Naive B cell (primary cell): ENCODE results near the gene CMIP. TPM values are rescaled to one million over a fixed set of nuclear protein-coding genes. Genes with fewer than 3 reads are reported as not detected.
"Not testable (repeated sequence)": the region's sequence is repeated elsewhere in the genome, so short reads cannot be mapped to it uniquely, and the experiment has no call there.

Experiments used
- ATAC-seq, 2 donors: fragments of 150-1000 bp; cut with Tn5 transposase; 2 replicates each; pipeline ENCODE4 v1.10.0; 2021; ENCODE audit warnings: low read depth in 2 of 2, mild to moderate bottlenecking in 2 of 2, moderate library complexity in 2 of 2
- DNase-seq: peaks from one replicate; pipeline ENCODE4 v3.0.0; 2022
- H3K27ac Mint-ChIP-seq, 6 donors: one replicate each; pipeline ENCODE4 v1.8.0; 2020 to 2022; ENCODE audit warnings: mild to moderate bottlenecking in 6 of 6, mixed read lengths in 6 of 6, moderate library complexity in 5 of 6, inconsistent platforms in 2 of 6
- H3K27me3 Mint-ChIP-seq, 3 donors: one replicate each; pipeline ENCODE4 v1.8.0; 2021 to 2022; ENCODE audit warnings: mixed read lengths in 3 of 3, mild to moderate bottlenecking in 1 of 3
- H3K36me3 Mint-ChIP-seq, 2 donors: one replicate each; pipeline ENCODE4 v1.8.0; 2020 to 2022; ENCODE audit warnings: mixed read lengths in 2 of 2, inconsistent platforms in 1 of 2, mild to moderate bottlenecking in 1 of 2
- H3K4me1 Mint-ChIP-seq, 3 donors: one replicate each; pipeline ENCODE4 v1.8.0; 2020 to 2022; ENCODE audit warnings: mixed read lengths in 3 of 3, inconsistent platforms in 1 of 3, mild to moderate bottlenecking in 1 of 3, moderate library complexity in 1 of 3
- H3K4me3 Mint-ChIP-seq, 8 donors: one replicate each; pipeline ENCODE4 v1.8.0; 2020 to 2022; ENCODE audit warnings: mild to moderate bottlenecking in 8 of 8, mixed read lengths in 8 of 8, moderate library complexity in 8 of 8, inconsistent platforms in 2 of 8
- H3K9me3 Mint-ChIP-seq, 7 donors: one replicate each; pipeline ENCODE4 v1.8.0; 2020 to 2022; ENCODE audit warnings: mixed read lengths in 7 of 7, mild to moderate bottlenecking in 5 of 7, inconsistent platforms in 2 of 7, moderate library complexity in 1 of 7
- polyA plus RNA-seq, 6 donors: library from polyadenylated mRNA; unstranded; fragments of 300-500 nt; fragmentation: Illumina TruSeq; gene quantifications; one replicate each; pipeline ENCODE4 v1.2.3, GENCODE V29; 2021; ENCODE audit warnings: low read depth in 6 of 6

CMIP gene
- polyA plus RNA-seq, 6 donors from 2014 or later: 0.61 to 2.5 (median 1.3) TPM

DNA sequence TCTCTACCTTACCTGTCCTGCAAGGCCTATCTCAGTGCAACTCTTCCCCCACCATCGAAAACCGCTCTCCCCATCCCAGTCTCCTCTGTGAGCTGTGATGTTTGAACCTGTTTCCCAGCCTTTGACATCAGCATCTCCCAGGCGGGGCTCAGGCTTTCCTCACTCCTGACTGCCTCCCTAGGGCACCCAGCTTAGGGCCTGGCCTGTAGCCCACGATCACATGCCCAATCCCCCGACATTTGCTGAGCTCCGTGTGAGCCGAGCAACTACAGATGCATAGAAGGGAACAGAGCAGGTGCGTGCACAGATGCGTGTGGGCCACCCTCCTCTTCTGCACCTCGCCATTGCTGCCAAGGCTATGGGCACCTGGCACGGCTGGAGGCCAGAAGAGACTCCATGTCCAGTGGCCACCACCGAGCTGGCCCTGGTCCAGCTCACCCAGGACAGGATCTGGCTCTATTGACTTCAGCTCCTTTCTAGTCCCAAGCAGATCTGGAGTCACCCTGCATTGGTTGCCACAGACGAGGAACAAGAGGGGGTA, 35.5 kb upstream of the CMIP start:
- Mint-ChIP-seq H3K27me3 (peaks cover 0 to 22% (median 10%) of the 10 kb centered on the region in 3 donors), H3K9me3 (no peaks in the 10 kb centered on the region), H3K4me3 (no peak overlapping the region), H3K36me3 (no peaks in the 10 kb centered on the region), H3K4me1 (peaks cover 4 to 10% (median 7%) of the 10 kb centered on the region in 3 donors), H3K27ac (peak overlapping the region in 1 of 6 donors; percentile 9)
- no peak for ATAC-seq
- DNase-seq: no peak

DNA sequence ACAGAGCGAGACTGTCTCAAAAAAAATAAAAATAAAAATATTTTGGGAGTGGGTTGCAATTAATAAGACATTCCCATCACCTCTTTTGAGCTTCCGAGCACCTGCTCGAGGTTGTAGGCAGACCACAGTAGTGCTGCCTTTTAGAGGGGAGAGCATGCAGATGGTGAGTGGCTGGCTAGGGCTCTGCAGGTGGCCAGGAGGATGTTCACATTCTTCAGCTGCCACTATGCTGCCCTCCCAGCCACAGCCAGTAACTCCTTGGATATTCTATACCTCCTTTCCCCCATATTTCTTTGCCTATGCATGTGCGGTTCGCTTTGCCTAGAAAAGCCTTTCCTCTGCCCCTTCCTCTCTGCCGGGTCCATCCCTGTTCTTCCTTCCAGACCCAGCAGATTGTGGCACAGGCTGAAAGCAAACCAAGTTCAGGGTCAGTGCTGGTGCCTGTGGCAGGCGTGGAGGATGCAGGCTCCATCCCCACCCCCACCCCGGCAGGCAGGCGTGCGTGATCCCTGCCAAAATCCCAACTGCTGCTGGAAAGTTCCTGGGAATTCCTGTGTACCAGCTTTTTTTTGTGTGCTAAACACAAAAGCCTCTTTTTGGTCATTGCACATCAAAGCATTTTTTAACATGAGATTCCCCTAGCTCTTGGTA, 33.8 kb upstream of the CMIP start:
- Mint-ChIP-seq H3K36me3 (no peaks in the 10 kb centered on the region), H3K27ac (no peak overlapping the region), H3K4me1 (peaks cover 4 to 8% (median 5%) of the 10 kb centered on the region in 3 donors), H3K4me3 (no peak overlapping the region), H3K9me3 (no peaks in the 10 kb centered on the region), H3K27me3 (peaks cover 0 to 22% (median 10%) of the 10 kb centered on the region in 3 donors)
- DNase-seq: no peak
- ATAC-seq: no peak

DNA sequence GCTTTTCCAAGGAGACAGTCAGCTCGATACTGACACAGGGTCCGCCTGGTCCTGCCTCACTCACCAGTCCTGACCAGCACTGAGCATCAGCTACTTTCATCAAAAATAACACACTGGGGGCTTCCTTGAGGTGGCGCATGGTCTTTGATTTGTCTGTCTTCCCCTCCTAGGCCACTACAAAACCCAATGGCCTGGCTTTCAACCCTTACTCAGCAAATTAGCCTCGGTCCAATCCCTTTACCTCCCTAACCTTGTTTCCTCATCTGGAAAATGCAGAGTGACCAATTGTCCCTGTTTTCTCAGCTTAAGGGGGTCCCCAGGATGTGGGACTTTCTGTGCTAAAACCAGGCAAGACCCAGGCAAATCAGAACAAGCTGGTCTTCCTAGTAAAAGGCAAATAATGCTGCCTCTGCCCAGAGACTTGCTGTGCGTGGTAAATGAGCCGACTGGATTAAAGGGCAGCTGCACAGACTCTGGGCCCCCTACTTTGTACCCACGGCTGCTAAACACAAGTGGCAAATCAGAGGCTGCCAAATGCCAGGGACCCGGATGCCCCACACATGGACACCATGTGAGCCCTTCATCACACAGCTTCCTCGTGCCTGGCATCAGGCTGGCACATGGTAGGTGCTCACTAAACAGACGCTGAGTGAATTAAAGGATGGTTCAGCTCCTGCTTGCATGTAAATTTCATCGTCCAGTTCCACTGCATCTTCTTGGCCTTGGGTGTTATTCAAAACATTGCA, 31.2 kb upstream of the CMIP start:
- peaks cover 0 to 18% (median 10%) of the 10 kb centered on the region in 3 donors for H3K27me3 Mint-ChIP-seq
- no peaks in the 10 kb centered on the region for H3K9me3 Mint-ChIP-seq
- no peak overlapping the region for H3K27ac Mint-ChIP-seq
- H3K4me3 Mint-ChIP-seq: no peak overlapping the region
- peaks cover 0 to 8% (median 4%) of the 10 kb centered on the region in 3 donors for H3K4me1 Mint-ChIP-seq
- no peaks in the 10 kb centered on the region for H3K36me3 Mint-ChIP-seq
- no peak for ATAC-seq
- DNase-seq: no peak

DNA sequence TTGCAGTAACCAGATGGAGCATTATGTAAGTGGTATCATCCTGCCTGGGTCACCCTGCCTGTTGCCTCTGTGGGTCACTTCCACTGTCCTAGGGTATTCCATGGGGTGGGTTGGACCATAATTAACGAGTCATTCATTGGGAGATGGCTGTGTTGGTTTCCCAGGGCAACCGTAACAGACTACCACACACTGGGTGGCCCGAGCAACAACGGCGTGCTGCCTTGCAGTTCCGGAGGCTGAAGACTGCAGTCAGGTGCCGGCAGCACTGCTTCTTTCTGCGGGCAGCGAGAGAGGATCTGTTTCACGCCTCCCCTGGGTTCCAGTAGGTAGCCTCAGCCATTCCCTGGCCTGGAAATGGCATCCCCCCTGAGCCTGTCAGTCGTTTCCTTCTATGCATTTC, 28.9 kb upstream of the CMIP start:
- H3K36me3 Mint-ChIP-seq: no peaks in the 10 kb centered on the region
- H3K4me1 Mint-ChIP-seq: peaks cover 0 to 10% (median 3%) of the 10 kb centered on the region in 3 donors
- H3K9me3 Mint-ChIP-seq: no peaks in the 10 kb centered on the region
- ATAC-seq (no peak), DNase-seq (no peak)
- no peak overlapping the region for H3K27ac Mint-ChIP-seq
- H3K27me3 Mint-ChIP-seq: peaks cover 0 to 3% (median 0%) of the 10 kb centered on the region in 3 donors
- H3K4me3 Mint-ChIP-seq: no peak overlapping the region

DNA sequence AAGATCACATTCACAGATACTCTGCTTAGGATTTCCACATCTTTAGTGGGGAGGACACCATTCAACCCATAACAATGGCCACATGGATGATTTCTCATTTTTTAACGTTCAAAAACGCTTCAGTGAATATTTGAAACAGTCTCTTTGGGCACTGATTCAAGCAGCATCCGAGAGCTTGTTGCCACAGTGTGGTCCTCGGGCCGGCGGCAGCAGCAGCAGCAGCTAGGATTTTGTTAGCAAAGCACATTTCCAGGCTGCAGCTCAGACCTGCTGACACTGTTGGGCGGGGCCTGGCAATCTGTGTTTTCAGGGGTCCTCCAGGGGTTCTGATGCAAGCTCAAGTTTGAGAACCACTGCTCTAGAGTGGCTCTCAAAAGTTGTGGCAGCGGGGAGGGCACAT, 27.9 kb upstream of the CMIP start:
- ATAC-seq (no peak), DNase-seq (no peak)
- no peak overlapping the region for H3K4me3 Mint-ChIP-seq
- no peaks in the 10 kb centered on the region for H3K27me3 Mint-ChIP-seq
- no peaks in the 10 kb centered on the region for H3K36me3 Mint-ChIP-seq
- no peaks in the 10 kb centered on the region for H3K9me3 Mint-ChIP-seq
- peaks cover 3 to 12% (median 12%) of the 10 kb centered on the region in 3 donors for H3K4me1 Mint-ChIP-seq
- no peak overlapping the region for H3K27ac Mint-ChIP-seq

DNA sequence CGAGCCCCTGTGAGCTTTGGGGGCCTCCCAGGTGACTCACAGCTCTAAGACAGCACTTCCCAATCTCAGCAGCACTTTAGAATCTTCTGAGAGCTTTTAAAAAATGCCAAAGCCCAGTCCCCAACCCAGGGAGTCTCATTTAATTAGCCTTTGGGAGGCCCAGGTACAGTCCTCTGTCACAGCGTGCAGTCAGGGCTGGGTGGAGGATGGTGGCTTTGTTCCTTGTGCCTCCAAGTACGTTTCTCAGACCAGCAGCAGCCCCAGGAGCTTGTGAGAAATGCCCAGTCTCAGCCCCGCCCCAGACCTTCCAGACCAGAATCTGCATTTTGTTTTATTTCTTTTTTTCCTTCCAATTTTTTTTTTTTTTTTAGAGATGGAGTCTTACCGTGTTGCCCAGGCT, 27.4 kb upstream of the CMIP start:
- Mint-ChIP-seq H3K9me3 (no peaks in the 10 kb centered on the region), H3K27ac (peak overlapping the region in 3 of 6 donors; percentile 30 to 52 (median 51)), H3K27me3 (no peaks in the 10 kb centered on the region), H3K4me3 (no peak overlapping the region), H3K36me3 (no peaks in the 10 kb centered on the region), H3K4me1 (peaks cover 3 to 12% (median 12%) of the 10 kb centered on the region in 3 donors)
- DNase-seq (no peak), ATAC-seq (no peak)

DNA sequence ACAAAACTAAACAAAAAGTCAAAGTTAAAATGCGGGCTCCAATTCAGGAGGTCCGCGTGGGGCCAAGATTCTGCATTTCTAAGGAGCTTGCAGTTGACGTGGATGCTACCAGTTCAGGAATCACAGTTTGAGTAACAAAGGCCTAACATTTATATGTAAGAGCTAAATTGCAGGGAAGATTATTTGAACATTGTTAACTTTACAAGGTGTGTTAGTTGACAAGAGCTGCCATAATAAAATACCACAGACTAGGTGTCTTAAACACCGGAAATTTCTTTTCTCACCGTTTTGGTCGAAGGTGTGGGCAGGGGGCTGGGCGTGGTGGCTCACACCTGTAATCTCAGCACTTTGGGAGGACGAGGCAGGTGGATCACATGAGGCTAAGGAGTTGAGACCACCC, 24.8 kb upstream of the CMIP start:
- DNase-seq (no peak), ATAC-seq (no peak)
- peaks cover 9 to 22% (median 17%) of the 10 kb centered on the region in 3 donors for H3K4me1 Mint-ChIP-seq
- no peak overlapping the region for H3K27ac Mint-ChIP-seq
- H3K27me3 Mint-ChIP-seq: no peaks in the 10 kb centered on the region
- H3K9me3 Mint-ChIP-seq: peaks cover 0 to 2% (median 0%) of the 10 kb centered on the region in 7 donors
- no peak overlapping the region for H3K4me3 Mint-ChIP-seq
- no peaks in the 10 kb centered on the region for H3K36me3 Mint-ChIP-seq

DNA sequence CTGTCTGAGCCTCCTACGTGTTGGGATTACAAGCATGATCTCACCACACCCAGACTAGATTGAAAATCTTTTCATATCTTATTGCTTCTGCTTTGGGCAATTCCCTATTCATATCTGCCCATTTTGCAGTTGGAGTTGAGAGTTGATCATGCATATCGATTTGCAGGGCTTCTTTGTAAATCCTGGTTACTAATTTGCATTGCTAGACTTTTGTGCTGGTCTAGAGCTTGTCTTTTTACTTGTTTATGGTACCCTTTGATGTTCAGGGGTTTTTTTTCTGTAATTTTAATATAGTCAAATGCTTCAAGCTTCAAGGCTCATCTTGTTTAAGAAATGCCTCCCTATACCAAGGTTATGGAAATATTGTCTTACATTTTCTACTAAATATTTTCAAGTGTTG, 23.5 kb upstream of the CMIP start:
- Mint-ChIP-seq H3K4me1 (peaks cover 12 to 26% (median 25%) of the 10 kb centered on the region in 3 donors), H3K9me3 (peaks cover 0 to 4% (median 0%) of the 10 kb centered on the region in 7 donors), H3K36me3 (no peaks in the 10 kb centered on the region), H3K27me3 (no peaks in the 10 kb centered on the region), H3K4me3 (no peak overlapping the region), H3K27ac (peak overlapping the region in 1 of 6 donors; percentile 21)
- no peak for ATAC-seq
- DNase-seq: no peak

DNA sequence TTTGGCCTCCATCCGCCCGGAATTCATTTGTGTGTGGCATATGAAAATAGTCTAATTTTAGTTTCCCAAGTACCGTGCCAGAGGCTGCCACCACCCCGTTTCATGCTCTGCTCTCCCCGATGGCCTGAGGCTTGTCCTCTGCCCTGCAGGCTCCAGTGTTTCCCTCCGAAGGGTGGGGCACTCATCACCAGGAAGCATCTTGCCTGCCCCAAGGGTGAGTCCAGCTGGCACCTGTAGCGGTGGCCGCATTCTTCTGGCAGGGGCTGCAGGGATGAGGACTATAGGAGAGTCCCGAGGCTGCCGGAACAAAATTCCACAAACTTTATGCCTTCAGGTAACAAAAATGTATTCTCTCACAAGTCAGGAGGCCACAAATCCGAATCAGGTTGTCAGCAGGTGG, 23.1 kb upstream of the CMIP start:
- ATAC-seq (no peak), DNase-seq (no peak)
- Mint-ChIP-seq H3K4me1 (peaks cover 12 to 26% (median 25%) of the 10 kb centered on the region in 3 donors), H3K4me3 (no peak overlapping the region), H3K27ac (no peak overlapping the region), H3K27me3 (no peaks in the 10 kb centered on the region), H3K9me3 (peaks cover 0 to 4% (median 0%) of the 10 kb centered on the region in 7 donors), H3K36me3 (no peaks in the 10 kb centered on the region)

DNA sequence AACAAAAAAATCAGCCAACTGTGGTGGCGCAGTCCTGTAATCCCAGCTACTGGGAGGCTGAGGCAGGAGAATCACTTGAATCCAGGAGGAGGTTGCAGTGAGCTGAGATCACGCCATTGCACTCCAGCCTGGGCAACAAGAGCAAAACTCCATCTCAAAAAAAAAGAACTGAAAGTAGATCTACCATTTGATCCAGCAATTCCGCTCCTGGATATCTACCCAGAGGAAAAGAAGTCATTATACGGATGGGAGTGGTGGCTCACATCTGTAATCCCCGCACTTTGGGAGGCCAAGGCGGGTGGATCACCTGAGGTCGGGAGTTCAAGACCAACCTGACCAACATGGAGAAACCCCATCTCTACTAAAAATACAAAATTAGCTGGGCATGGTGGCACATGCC, 22.5 kb upstream of the CMIP start:
- H3K4me3 Mint-ChIP-seq, H3K27ac Mint-ChIP-seq, H3K9me3 Mint-ChIP-seq, H3K27me3 Mint-ChIP-seq, DNase-seq, ATAC-seq, H3K36me3 Mint-ChIP-seq: not testable (repeated sequence)
- H3K4me1 Mint-ChIP-seq: peaks cover 12 to 26% (median 25%) of the 10 kb centered on the region in 3 donors

DNA sequence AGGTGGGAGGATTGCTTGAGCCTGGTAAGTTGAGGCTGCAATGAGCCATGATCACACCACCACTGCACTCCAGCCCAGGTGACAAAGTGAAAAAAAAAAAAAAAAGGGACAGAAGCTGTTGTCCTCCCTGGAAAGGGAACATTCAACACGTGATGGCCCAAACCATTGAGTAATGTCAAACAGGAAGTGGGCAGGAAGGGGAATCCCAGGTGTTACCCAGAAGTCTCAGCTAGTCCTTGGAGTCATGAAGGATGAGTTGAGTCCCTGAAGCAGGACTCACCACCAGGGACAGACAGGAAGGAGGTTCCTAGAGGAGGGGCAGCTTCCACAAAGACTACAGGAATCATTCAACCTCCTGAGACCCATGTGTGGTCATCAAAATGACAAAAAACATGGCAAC, 19.8 kb upstream of the CMIP start:
- peak overlapping the region in 4 of 6 donors; percentile 10 to 90 (median 67) for H3K27ac Mint-ChIP-seq
- peaks cover 18 to 33% (median 31%) of the 10 kb centered on the region in 3 donors for H3K4me1 Mint-ChIP-seq
- H3K9me3 Mint-ChIP-seq: peaks cover 0 to 4% (median 0%) of the 10 kb centered on the region in 7 donors
- peaks cover 0 to 4% (median 0%) of the 10 kb centered on the region in 3 donors for H3K27me3 Mint-ChIP-seq
- ATAC-seq (peak; percentile 63 to 74), DNase-seq (peak; percentile 37)
- no peaks in the 10 kb centered on the region for H3K36me3 Mint-ChIP-seq
- peak overlapping the region in 5 of 8 donors; percentile 25 to 71 (median 61) for H3K4me3 Mint-ChIP-seq

DNA sequence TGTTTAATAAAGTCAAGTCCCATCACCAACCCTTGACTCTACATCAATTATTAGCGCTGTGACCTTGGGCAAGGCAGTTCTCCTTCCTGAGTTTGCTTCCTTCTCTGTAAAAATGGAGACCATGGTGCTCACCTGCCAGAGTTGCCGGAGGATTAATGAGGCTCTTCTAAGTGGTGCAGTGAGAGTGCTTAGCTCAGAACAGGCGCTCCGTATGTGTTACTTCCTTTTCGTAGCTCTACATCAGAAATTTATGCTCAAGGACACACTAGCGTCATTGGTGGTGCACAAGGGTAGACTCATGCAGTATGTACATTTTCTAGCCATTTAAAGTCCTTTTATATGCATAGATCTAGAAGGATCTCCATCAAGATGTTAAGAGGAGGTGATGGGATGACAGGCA, 17.4 kb upstream of the CMIP start:
- no peaks in the 10 kb centered on the region for H3K36me3 Mint-ChIP-seq
- ATAC-seq (peak in 1 of 2 donors; percentile 32), DNase-seq (no peak)
- peaks cover 0 to 4% (median 0%) of the 10 kb centered on the region in 3 donors for H3K27me3 Mint-ChIP-seq
- H3K27ac Mint-ChIP-seq: no peak overlapping the region
- peaks cover 15 to 21% (median 21%) of the 10 kb centered on the region in 3 donors for H3K4me1 Mint-ChIP-seq
- H3K4me3 Mint-ChIP-seq: no peak overlapping the region
- H3K9me3 Mint-ChIP-seq: peaks cover 0 to 4% (median 0%) of the 10 kb centered on the region in 7 donors

DNA sequence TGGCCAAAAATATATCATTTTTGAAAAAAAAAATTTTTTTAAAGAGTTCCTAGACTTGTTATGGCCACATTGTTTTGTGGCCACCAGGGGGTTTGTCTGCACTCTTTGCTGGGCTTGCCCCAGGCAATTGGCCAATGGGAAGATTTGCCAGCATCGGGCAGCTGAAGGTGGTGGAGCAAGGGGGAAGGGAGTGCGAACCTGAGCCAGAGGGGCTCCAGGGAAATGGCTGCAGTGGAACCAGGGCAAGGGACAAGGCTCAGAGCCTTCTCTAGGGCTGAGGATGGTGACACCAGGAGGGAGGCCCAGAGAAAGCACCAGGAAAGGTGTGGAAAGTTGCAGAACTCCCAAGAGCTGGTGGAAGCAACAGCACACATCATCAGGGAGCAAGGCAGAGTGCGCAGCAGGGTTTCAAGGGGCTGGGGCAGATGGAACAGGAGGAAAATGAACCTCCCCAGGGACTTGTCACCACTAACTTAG, 15.5 kb upstream of the CMIP start:
- peak overlapping the region in 1 of 8 donors; percentile 84 for H3K4me3 Mint-ChIP-seq
- H3K27me3 Mint-ChIP-seq: peaks cover 0 to 4% (median 0%) of the 10 kb centered on the region in 3 donors
- H3K36me3 Mint-ChIP-seq: no peaks in the 10 kb centered on the region
- H3K4me1 Mint-ChIP-seq: peaks cover 21 to 35% (median 27%) of the 10 kb centered on the region in 3 donors
- peaks cover 0 to 4% (median 0%) of the 10 kb centered on the region in 7 donors for H3K9me3 Mint-ChIP-seq
- H3K27ac Mint-ChIP-seq: peak overlapping the region in 5 of 6 donors; percentile 32 to 92 (median 70)
- ATAC-seq (peak; percentile 47 to 73), DNase-seq (peak; percentile 38)
